Mesendoderm (in vitro differentiated cells): Measurements from ENCODE around the gene PACSIN1. TPM values are rescaled to one million over a fixed set of nuclear protein-coding genes. Genes with fewer than 3 reads are reported as not detected.

ENCODE experiments used
- DNase-seq: peaks from one replicate; pipeline ENCODE4 v3.0.0; 2013
- H2AK5ac ChIP-seq: 2 replicates; pipeline ENCODE4 v1.6.1; 2013; ENCODE audit warnings: low read length, inconsistent platforms
- H2BK120ac ChIP-seq: 2 replicates; pipeline ENCODE4 v1.6.1; 2013; ENCODE audit warnings: low read depth, mild to moderate bottlenecking, low read length, moderate library complexity, mixed read lengths
- H2BK15ac ChIP-seq: replicated peaks from 2 replicates; pipeline ENCODE4 v1.6.1; 2013; ENCODE audit warnings: low read depth, mild to moderate bottlenecking, moderate library complexity
- H2BK5ac ChIP-seq: 2 replicates; pipeline ENCODE4 v1.6.1; 2013; ENCODE audit warnings: low read length, inconsistent platforms
- H3K18ac ChIP-seq: 2 replicates; pipeline ENCODE4 v1.6.1; 2013; ENCODE audit warnings: mild to moderate bottlenecking, low read length, mixed read lengths
- H3K23ac ChIP-seq: one replicate; pipeline ENCODE4 v1.6.1; 2013; ENCODE audit warnings: low read length
- H3K27ac ChIP-seq: 2 replicates; pipeline ENCODE4 v1.5.1; 2013; ENCODE audit warnings: low read depth, mild to moderate bottlenecking, inconsistent platforms, low read length, moderate library complexity
- H3K27me3 ChIP-seq: 2 replicates; pipeline ENCODE4 v1.6.1; 2013; ENCODE audit warnings: low read length, control low read depth, mild to moderate bottlenecking, inconsistent platforms; ENCODE audit not compliant: insufficient read depth, poor library complexity
- H3K36me3 ChIP-seq: 2 replicates; pipeline ENCODE4 v1.6.1; 2013; ENCODE audit warnings: low read length, inconsistent platforms; ENCODE audit not compliant: control insufficient read depth, insufficient read depth
- H3K4ac ChIP-seq: one replicate; pipeline ENCODE4 v1.6.1; 2013; ENCODE audit warnings: low read depth, mild to moderate bottlenecking, low read length, moderate library complexity
- H3K4me1 ChIP-seq: 2 replicates; pipeline ENCODE4 v1.6.1; 2013; ENCODE audit warnings: low read depth, low read length, inconsistent platforms; ENCODE audit not compliant: control insufficient read depth
- H3K4me2 ChIP-seq: 2 replicates; pipeline ENCODE4 v1.6.1; 2013; ENCODE audit warnings: low read length
- H3K4me3 ChIP-seq: 2 replicates; pipeline ENCODE4 v1.5.1; 2013; ENCODE audit warnings: mild to moderate bottlenecking, low read length
- H3K56ac ChIP-seq: one replicate; pipeline ENCODE4 v1.6.1; 2013; ENCODE audit warnings: low read length
- H3K79me1 ChIP-seq: 2 replicates; pipeline ENCODE4 v1.6.1; 2013; ENCODE audit warnings: low read length, inconsistent platforms
- H3K79me2 ChIP-seq: 2 replicates; pipeline ENCODE4 v1.6.1; 2013; ENCODE audit warnings: mild to moderate bottlenecking, low read length; ENCODE audit not compliant: control insufficient read depth, insufficient read depth
- H3K9ac ChIP-seq: 2 replicates; pipeline ENCODE4 v1.6.1; 2013; ENCODE audit warnings: low read length, inconsistent platforms
- H4K5ac ChIP-seq: one replicate; pipeline ENCODE4 v1.6.1; 2013; ENCODE audit warnings: low read length
- H4K8ac ChIP-seq: one replicate; pipeline ENCODE4 v1.6.1; 2013; ENCODE audit warnings: low read depth, mild to moderate bottlenecking, control low read depth, low read length, moderate library complexity
- WGBS: extraction: QIAGEN DNeasy Blood & Tissue Kit; methylation state at CpG from one replicate; pipeline ENCODE4 v1.1.7; 2013; ENCODE audit warnings: low lambda C conversion rate, missing lambda C conversion rate; ENCODE audit not compliant: insufficient coverage; ENCODE audit errors: extremely low coverage; 5-methylcytosine and 5-hydroxymethylcytosine counted together
- polyA plus RNA-seq, 2 experiments: library from polyadenylated mRNA; stranded (reverse); fragments of 200-250 nt; gene quantifications; one replicate each; pipeline ENCODE4 v1.2.3, GENCODE V29; 2013

PACSIN1 gene
- 4.6 TPM for polyA plus RNA-seq (2013, experiment 1 of 2)
- polyA plus RNA-seq (2013, experiment 2 of 2) = 4.7 TPM

- Histone ChIP-seq H3K9ac (peak within 1 kb of the TSS; percentile 52), H3K4me3 (peak within 1 kb of the TSS; percentile 10), H4K8ac (no peak within 1 kb of the TSS), H3K27ac (no peak within 1 kb of the TSS), H2AK5ac (no peak within 1 kb of the TSS), H4K5ac (no peak within 1 kb of the TSS), H3K79me1 (no peaks in the 10 kb centered on the region), H3K4ac (no peak within 1 kb of the TSS), H2BK120ac (no peak within 1 kb of the TSS), H3K36me3 (no peaks in the 10 kb centered on the region), H3K4me2 (peak within 1 kb of the TSS; percentile 45), H3K56ac (peak within 1 kb of the TSS; percentile 58), H2BK5ac (no peak within 1 kb of the TSS), H3K23ac (no peak within 1 kb of the TSS), H3K18ac (no peak within 1 kb of the TSS), H3K4me1 (no peaks in the 10 kb centered on the region), H3K79me2 (no peaks in the 10 kb centered on the region), H2BK15ac (no peak within 1 kb of the TSS), H3K27me3 (no peaks in the 10 kb centered on the region)
- no CpG with 5 or more reads among the region's 67 CpGs for WGBS
- peak; percentile 70 for DNase-seq
These were observed at the start of gene PACSIN1 for GRCh38 chr6:34465531-34466241. Gene PACSIN1 (plus strand): TSS chr6:34466076. CDS start chr6:34526306, 60,230 bp downstream.

- Histone ChIP-seq H2AK5ac (no peak overlapping the region), H2BK15ac (no peak overlapping the region), H2BK5ac (no peak overlapping the region), H3K79me2 (peaks cover 2% of the 10 kb centered on the region), H3K18ac (no peak overlapping the region), H3K27me3 (no peaks in the 10 kb centered on the region), H3K27ac (no peak overlapping the region), H2BK120ac (no peak overlapping the region), H3K4me3 (no peak overlapping the region), H3K36me3 (peaks cover 27% of the 10 kb centered on the region), H3K4ac (no peak overlapping the region), H4K8ac (no peak overlapping the region), H3K9ac (no peak overlapping the region), H4K5ac (no peak overlapping the region), H3K4me2 (no peak overlapping the region), H3K56ac (no peak overlapping the region), H3K79me1 (peaks cover 4% of the 10 kb centered on the region), H3K4me1 (no peaks in the 10 kb centered on the region), H3K23ac (no peak overlapping the region)
- DNase-seq = no peak
- WGBS = no CpG with 5 or more reads among the region's 7 CpGs
These were observed 49.0 kb upstream of the PACSIN1 start for GRCh38 chr6:34416877-34417371.

GRCh38 chr6:34418367-34418766, 47.5 kb upstream of the PACSIN1 start:
- Histone ChIP-seq H3K27me3 (no peaks in the 10 kb centered on the region), H3K36me3 (peaks cover 34% of the 10 kb centered on the region), H2AK5ac (no peak overlapping the region), H3K9ac (no peak overlapping the region), H3K4me2 (no peak overlapping the region), H3K4ac (no peak overlapping the region), H4K5ac (no peak overlapping the region), H3K56ac (no peak overlapping the region), H3K4me3 (no peak overlapping the region), H3K4me1 (no peaks in the 10 kb centered on the region), H2BK120ac (no peak overlapping the region), H4K8ac (no peak overlapping the region), H2BK15ac (no peak overlapping the region), H3K79me1 (peaks cover 6% of the 10 kb centered on the region), H3K23ac (no peak overlapping the region), H3K27ac (no peak overlapping the region), H2BK5ac (no peak overlapping the region), H3K79me2 (peaks cover 10% of the 10 kb centered on the region), H3K18ac (no peak overlapping the region)
- WGBS = no CpG with 5 or more reads among the region's 5 CpGs
- DNase-seq = no peak

- Histone ChIP-seq H3K36me3 (peaks cover 34% of the 10 kb centered on the region), H2BK5ac (no peak overlapping the region), H3K27ac (no peak overlapping the region), H3K9ac (peak overlapping the region; percentile 100), H3K79me1 (peaks cover 16% of the 10 kb centered on the region), H4K8ac (no peak overlapping the region), H4K5ac (no peak overlapping the region), H3K4me2 (no peak overlapping the region), H3K23ac (no peak overlapping the region), H3K56ac (no peak overlapping the region), H2BK15ac (no peak overlapping the region), H3K4me1 (peaks cover 4% of the 10 kb centered on the region), H2AK5ac (no peak overlapping the region), H3K27me3 (no peaks in the 10 kb centered on the region), H3K4me3 (no peak overlapping the region), H2BK120ac (no peak overlapping the region), H3K4ac (no peak overlapping the region), H3K79me2 (peaks cover 32% of the 10 kb centered on the region), H3K18ac (peak overlapping the region; percentile 8)
- WGBS = no CpG with 5 or more reads among the region's 5 CpGs
- DNase-seq = no peak
These were observed 42.6 kb upstream of the PACSIN1 start for GRCh38 chr6:34423254-34423653.

GRCh38 chr6:34424200-34425131, 41.4 kb upstream of the PACSIN1 start:
- H3K9ac ChIP-seq = peak overlapping the region; percentile 100
- WGBS = no CpG with 5 or more reads among the region's 19 CpGs
- H3K56ac ChIP-seq = peak overlapping the region; percentile 98
- peaks cover 4% of the 10 kb centered on the region for H3K4me1 ChIP-seq
- H3K36me3 ChIP-seq = peaks cover 28% of the 10 kb centered on the region
- DNase-seq = peak; percentile 58
- H3K79me1 ChIP-seq = peaks cover 16% of the 10 kb centered on the region
- H3K27ac ChIP-seq = no peak overlapping the region
- no peak overlapping the region for H4K8ac ChIP-seq
- H2BK120ac ChIP-seq = no peak overlapping the region
- peaks cover 32% of the 10 kb centered on the region for H3K79me2 ChIP-seq
- no peak overlapping the region for H3K4ac ChIP-seq
- H3K4me3 ChIP-seq = peak overlapping the region; percentile 92
- peak overlapping the region; percentile 97 for H3K4me2 ChIP-seq
- no peak overlapping the region for H4K5ac ChIP-seq
- peak overlapping the region; percentile 85 for H3K23ac ChIP-seq
- H2BK5ac ChIP-seq = no peak overlapping the region
- H2BK15ac ChIP-seq = no peak overlapping the region
- no peak overlapping the region for H2AK5ac ChIP-seq
- H3K18ac ChIP-seq = no peak overlapping the region
- H3K27me3 ChIP-seq = no peaks in the 10 kb centered on the region
